H1 (cell line): ENCODE results near the gene DAB2IP. TPM values are rescaled to one million over a fixed set of nuclear protein-coding genes. Genes with fewer than 3 reads are reported as not detected.

Experiments used
- CTCF ChIA-PET: fragments of 300-600 bp; sonication (Branson Sonifier 250); formaldehyde crosslinking; loops from one replicate; lab custom pipeline; 2021; ENCODE audit not compliant: partially characterized antibody; lab: Charles Lee
- POLR2A ChIA-PET: fragments of 300-600 bp; sonication (Branson Sonifier 250); formaldehyde crosslinking; loops from one replicate; lab custom pipeline; 2021; ENCODE audit warnings: inconsistent platforms; ENCODE audit not compliant: partially characterized antibody; lab: Charles Lee
- DNase-seq, 2 experiments: peaks; one replicate each; pipeline versions ENCODE4 v3.0.0 to v3.0.0-alpha.2; 2010 to 2022; ENCODE audit warnings: low spot score in 2 of 2, low read depth in 1 of 2, mixed read lengths in 1 of 2
- FAIRE-seq: peaks from 2 replicates; lab custom pipeline; 2011; peaks lifted over from hg19 to GRCh38; lab: Jason Lieb, UNC
- H2AFZ ChIP-seq: 2 replicates; pipeline ENCODE4 v1.8.1; 2012; ENCODE audit warnings: low read length, inconsistent platforms
- H2AK5ac ChIP-seq: 2 replicates; pipeline ENCODE4 v1.6.1; 2013; ENCODE audit warnings: low read depth, low read length
- H2BK120ac ChIP-seq: replicated peaks from 2 replicates; pipeline ENCODE3; 2013; ENCODE audit warnings: low read depth, low read length, inconsistent platforms
- H2BK12ac ChIP-seq: 2 replicates; pipeline ENCODE4 v1.6.1; 2013; ENCODE audit warnings: low read depth, low read length
- H2BK15ac ChIP-seq: 2 replicates; pipeline ENCODE4 v1.6.1; 2013; ENCODE audit warnings: low read length
- H2BK20ac ChIP-seq: 2 replicates; pipeline ENCODE4 v1.6.1; 2013; ENCODE audit warnings: low read length
- H2BK5ac ChIP-seq: 2 replicates; pipeline ENCODE4 v1.6.1; 2013; ENCODE audit warnings: low read depth, low read length
- H3K14ac ChIP-seq: 2 replicates; pipeline ENCODE4 v1.6.1; 2013; ENCODE audit warnings: inconsistent platforms; ENCODE audit not compliant: insufficient read length
- H3K18ac ChIP-seq: 2 replicates; pipeline ENCODE4 v1.6.1; 2013; ENCODE audit warnings: low read length; ENCODE audit errors: extremely low read depth
- H3K23ac ChIP-seq: 2 replicates; pipeline ENCODE4 v1.6.1; 2013; ENCODE audit warnings: inconsistent platforms; ENCODE audit not compliant: insufficient read length
- H3K23me2 ChIP-seq: 2 replicates; pipeline ENCODE4 v1.6.1; 2013; ENCODE audit warnings: low read depth, low read length
- H3K27ac ChIP-seq: 2 replicates; pipeline ENCODE4 v1.6.1; 2011; ENCODE audit warnings: low read depth, low read length, inconsistent platforms
- H3K27me3 ChIP-seq, 4 experiments: replicated peaks in 1 of 4; 1 replicate in 1 of 4; 2 replicates in 3 of 4; pipeline versions ENCODE4 v1.6.1 to v1.8.1; 2011 to 2013; ENCODE audit warnings: low read length in 3 of 4, mild to moderate bottlenecking in 3 of 4, inconsistent platforms in 2 of 4, mixed read lengths in 2 of 4, moderate library complexity in 1 of 4; ENCODE audit not compliant: control insufficient read depth in 3 of 4, insufficient read depth in 3 of 4; ENCODE audit errors: extremely low read depth in 1 of 4
- H3K36me3 ChIP-seq, 4 experiments: 2 replicates each; pipeline versions ENCODE4 v1.6.1 to v1.8.1; 2011 to 2013; ENCODE audit warnings: mild to moderate bottlenecking in 4 of 4, low read length in 3 of 4, moderate library complexity in 2 of 4, control low read depth in 1 of 4, inconsistent platforms in 1 of 4; ENCODE audit not compliant: insufficient read depth in 4 of 4, control insufficient read depth in 2 of 4
- H3K4ac ChIP-seq: replicated peaks from 2 replicates; pipeline ENCODE3; 2013; ENCODE audit warnings: low read length, low read depth, mixed read lengths, inconsistent platforms; ENCODE audit not compliant: insufficient read length
- H3K4me1 ChIP-seq, 4 experiments: replicated peaks in 1 of 4; 1 replicate in 1 of 4; 2 replicates in 3 of 4; pipeline versions ENCODE4 v1.6.1 to v1.8.1; 2011 to 2013; ENCODE audit warnings: low read length in 3 of 4, inconsistent platforms in 2 of 4, mixed read lengths in 1 of 4; ENCODE audit not compliant: insufficient read depth in 4 of 4, control insufficient read depth in 3 of 4
- H3K4me2 ChIP-seq, 2 experiments: 2 replicates each; pipeline versions ENCODE4 v1.6.1 to v1.8.1; 2011 to 2013; ENCODE audit warnings: low read depth in 2 of 2, low read length in 2 of 2, control low read depth in 1 of 2, inconsistent platforms in 1 of 2, mild to moderate bottlenecking in 1 of 2; ENCODE audit not compliant: insufficient read depth in 1 of 2
- H3K4me3 ChIP-seq, 4 experiments: fragments of 200-600, 300-600 bp in 1 of 4; sonication (generic), shearing (Covaris generic), sonication (Bioruptor Twin) in 1 of 4; 2 replicates each; pipeline versions ENCODE4 v1.5.1 to v1.8.1; 2011 to 2016; ENCODE audit warnings: low read length in 4 of 4, low read depth in 3 of 4, control low read depth in 2 of 4, inconsistent platforms in 2 of 4, mild to moderate bottlenecking in 2 of 4, mixed read lengths in 1 of 4, moderate library complexity in 1 of 4; ENCODE audit not compliant: insufficient read depth in 2 of 4; ENCODE audit errors: extremely low read depth in 1 of 4
- H3K56ac ChIP-seq: replicated peaks from 2 replicates; pipeline ENCODE3; 2013; ENCODE audit warnings: low read depth, mild to moderate bottlenecking, mixed read lengths, low read length, inconsistent platforms; ENCODE audit not compliant: insufficient read length
- H3K79me1 ChIP-seq: 2 replicates; pipeline ENCODE4 v1.6.1; 2013; ENCODE audit warnings: low read depth, low read length, control low read depth
- H3K79me2 ChIP-seq, 2 experiments: 2 replicates each; pipeline versions ENCODE4 v1.6.1 to v1.8.1; 2012 to 2013; ENCODE audit warnings: low read length in 2 of 2, mild to moderate bottlenecking in 2 of 2, inconsistent platforms in 1 of 2; ENCODE audit not compliant: insufficient read depth in 2 of 2, control insufficient read depth in 1 of 2
- H3K9ac ChIP-seq, 4 experiments: replicated peaks in 1 of 4; 1 replicate in 1 of 4; 2 replicates in 3 of 4; pipeline versions ENCODE4 v1.6.1 to v1.8.1; 2011 to 2013; ENCODE audit warnings: low read depth in 3 of 4, low read length in 3 of 4, control low read depth in 2 of 4, mild to moderate bottlenecking in 2 of 4, moderate library complexity in 2 of 4, inconsistent platforms in 1 of 4; ENCODE audit errors: extremely low read depth in 1 of 4
- H3K9me3 ChIP-seq, 2 experiments: 2 replicates each; pipeline versions ENCODE4 v1.6.1 to v1.8.1; 2012 to 2013; ENCODE audit warnings: mild to moderate bottlenecking in 2 of 2, moderate library complexity in 2 of 2, control low read depth in 1 of 2, inconsistent platforms in 1 of 2, low read depth in 1 of 2, low read length in 1 of 2, mixed read lengths in 1 of 2; ENCODE audit not compliant: insufficient read depth in 2 of 2
- H4K20me1 ChIP-seq, 2 experiments: replicated peaks in 1 of 2; 2 replicates each; pipeline versions ENCODE3 to v1.8.1; 2011 to 2013; ENCODE audit warnings: inconsistent platforms in 2 of 2, low read length in 2 of 2, mild to moderate bottlenecking in 1 of 2; ENCODE audit not compliant: insufficient read depth in 2 of 2, control insufficient read depth in 1 of 2
- H4K5ac ChIP-seq: 2 replicates; pipeline ENCODE4 v1.6.1; 2013; ENCODE audit warnings: low read length, low read depth, mixed read lengths, inconsistent platforms; ENCODE audit not compliant: insufficient read length
- H4K8ac ChIP-seq: 2 replicates; pipeline ENCODE4 v1.8.0; 2013; ENCODE audit warnings: mild to moderate bottlenecking, moderate library complexity, low read length, inconsistent platforms; ENCODE audit not compliant: insufficient read depth; ENCODE audit errors: extremely low read depth
- H4K91ac ChIP-seq: replicated peaks from 2 replicates; pipeline ENCODE3; 2013; ENCODE audit warnings: low read length, mixed read lengths, inconsistent platforms; ENCODE audit not compliant: insufficient read length
- ASH2L ChIP-seq: fragments of 200-600, 300-600 bp; sonication (generic); IDR thresholded peaks from one replicate; pipeline ENCODE4 v1.7.1; 2017; ENCODE audit warnings: low read length
- CTBP2 ChIP-seq: IDR thresholded peaks from 2 replicates; pipeline ENCODE4 v1.7.0; 2011; ENCODE audit warnings: borderline replicate concordance, mild to moderate bottlenecking, moderate library complexity, mixed read lengths, low read length; ENCODE audit not compliant: insufficient read depth, insufficient read length
- EP300 ChIP-seq, 2 experiments: IDR thresholded peaks; 1 replicate in 1 of 2; 2 replicates in 1 of 2; pipeline ENCODE4 v1.6.1; 2011 to 2012; ENCODE audit warnings: low read depth in 2 of 2, low read length in 2 of 2, mild to moderate bottlenecking in 2 of 2, borderline replicate concordance in 1 of 2, inconsistent platforms in 1 of 2, moderate library complexity in 1 of 2
- GTF2F1 ChIP-seq: IDR thresholded peaks from 2 replicates; pipeline ENCODE4 v1.6.1; 2012; ENCODE audit warnings: low read depth, low read length, improper control_type of control experiment, borderline replicate concordance
- KDM1A ChIP-seq: fragments of 200-600, 300-600 bp; sonication (generic); IDR thresholded peaks from 2 replicates; pipeline ENCODE4 v1.7.1; 2016; ENCODE audit warnings: mild to moderate bottlenecking, low read length, borderline replicate concordance
- KDM4A ChIP-seq: IDR thresholded peaks from one replicate; pipeline ENCODE4 v1.7.1; 2012; ENCODE audit warnings: low read depth, mild to moderate bottlenecking, moderate library complexity, low read length, inconsistent platforms; ENCODE audit not compliant: severe bottlenecking
- POLR2AphosphoS5 ChIP-seq: IDR thresholded peaks from 2 replicates; pipeline ENCODE4 v1.6.1; 2011; ENCODE audit warnings: low read depth, low read length
- RAD21 ChIP-seq, 2 experiments: IDR thresholded peaks in 1 of 2; conservative IDR thresholded peaks in 1 of 2; 2 replicates each; pipeline ENCODE4 v1.6.1; 2011; ENCODE audit warnings: low read depth in 2 of 2, low read length in 2 of 2, improper control_type of control experiment in 1 of 2, inconsistent platforms in 1 of 2, mild to moderate bottlenecking in 1 of 2, moderate library complexity in 1 of 2
- RXRA ChIP-seq: IDR thresholded peaks from 2 replicates; pipeline ENCODE4 v1.6.1; 2011; ENCODE audit warnings: low read depth, mild to moderate bottlenecking, low read length, moderate library complexity; ENCODE audit not compliant: insufficient read depth
- SUZ12 ChIP-seq: fragments of 200-600 bp; sonication (generic); IDR thresholded peaks from 2 replicates; pipeline ENCODE4 v1.6.1; 2012; ENCODE audit warnings: mild to moderate bottlenecking, inconsistent platforms, low read length, moderate library complexity, mixed read lengths
- TAF1 ChIP-seq: IDR thresholded peaks from 2 replicates; pipeline ENCODE4 v1.6.1; 2011; ENCODE audit warnings: mild to moderate bottlenecking, low read depth, low read length
- TBP ChIP-seq: IDR thresholded peaks from 2 replicates; pipeline ENCODE4 v1.6.1; 2011; ENCODE audit warnings: low read depth, low read length, improper control_type of control experiment
- TEAD4 ChIP-seq: IDR thresholded peaks from 2 replicates; pipeline ENCODE4 v1.6.1; 2012; ENCODE audit warnings: low read depth, low read length, inconsistent platforms, mixed read lengths
- WGBS, 2 experiments: shearing (Covaris generic) in 1 of 2; methylation state at CpG; one replicate each; pipeline versions ENCODE4 v1.1.6 to v1.1.7; 2013 to 2015; ENCODE audit warnings: low lambda C conversion rate in 2 of 2, mixed read lengths in 2 of 2, inconsistent platforms in 1 of 2, low coverage in 1 of 2, missing lambda C conversion rate in 1 of 2; ENCODE audit not compliant: insufficient replicate concordance in 2 of 2, insufficient coverage in 1 of 2, insufficient read length in 1 of 2; ENCODE audit errors: extremely low coverage in 1 of 2, missing lambda C conversion rate in 1 of 2; 5-methylcytosine and 5-hydroxymethylcytosine counted together
- polyA plus RNA-seq, 7 experiments: library from polyadenylated mRNA; depleted of rRNA in 3 of 7; stranded (reverse) in 5 of 7; unstranded in 2 of 7; fragments of >200 nt in 5 of 7; fragments of 200-250 nt in 2 of 7; gene quantifications; 1 replicate in 5 of 7; 2 replicates in 1 of 7; 4 replicates in 1 of 7; pipeline versions ENCODE4 v1.2.1 to v1.2.3, GENCODE V29; 2011 to 2013; ENCODE audit warnings: missing spikeins in 2 of 7, mixed read lengths in 2 of 7
- total RNA-seq: library from RNA; stranded (reverse); fragmentation: NEBNext Ultra II Directional; extraction: Animal tissue kit (Norgen Biotek cat#: 25700); gene quantifications from 2 replicates; pipeline ENCODE4 v1.2.1, GENCODE V29; 2021
- TF ChIP-seq, protein P1 (sequence below): IDR thresholded peaks from 2 replicates; pipeline ENCODE4 v1.6.1; 2012; ENCODE audit warnings: inconsistent platforms

Gene DAB2IP
- total and polyA plus RNA-seq, 2 of the 8 experiments (the other 6 are each of a cell fraction or from before 2014, with no cell fraction given) = 19.7 to 39.5 TPM

DNA sequence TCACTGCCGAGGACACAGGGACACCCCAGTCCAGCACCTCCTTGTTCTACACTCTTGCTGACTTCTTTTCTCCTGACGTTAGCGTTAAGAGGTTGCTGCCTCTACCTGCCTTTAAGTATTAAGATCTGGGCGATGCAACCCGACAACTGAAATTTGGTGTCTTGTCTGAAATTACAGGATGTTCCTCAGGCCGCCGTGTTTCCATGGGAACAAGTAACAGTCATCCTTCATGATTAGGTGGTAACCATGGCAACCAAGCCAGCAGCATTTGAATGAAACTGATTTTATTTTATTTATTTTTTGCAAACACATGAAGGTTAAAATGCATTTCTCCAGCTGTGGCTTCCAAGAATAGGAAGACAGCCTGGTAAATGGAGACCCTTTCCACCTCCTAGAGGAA lies 20.8 kb downstream of the DAB2IP start:
- Histone ChIP-seq H2BK12ac (no peak overlapping the region), H3K4me3 (no peak overlapping the region), H3K79me1 (peaks cover 9% of the 10 kb centered on the region), H3K27ac (no peak overlapping the region), H2BK20ac (no peak overlapping the region), H3K79me2 (peaks cover 0 to 12% of the 10 kb centered on the region in 2 experiments; a peak in 1 of 4 replicates), H2AFZ (no peak overlapping the region), H2AK5ac (no peak overlapping the region), H3K23ac (no peak overlapping the region), H3K9me3 (no peaks in the 10 kb centered on the region), H2BK5ac (no peak overlapping the region), H3K56ac (no peak overlapping the region), H2BK120ac (no peak overlapping the region), H3K4ac (no peak overlapping the region), H3K9ac (no peak overlapping the region), H4K5ac (no peak overlapping the region), H3K14ac (no peak overlapping the region), H4K8ac (no peak overlapping the region), H3K23me2 (no peaks in the 10 kb centered on the region), H3K18ac (no peak overlapping the region), H3K4me2 (no peak overlapping the region), H3K27me3 (no peaks in the 10 kb centered on the region), H4K91ac (no peak overlapping the region), H4K20me1 (peaks cover 15 to 35% of the 10 kb centered on the region in 2 experiments), H2BK15ac (no peak overlapping the region), H3K36me3 (no peaks in the 10 kb centered on the region), H3K4me1 (peaks cover 3 to 11% (median 8%) of the 10 kb centered on the region in 4 experiments)
- WGBS, 2 experiments = 91% methylated on average over 7 of the region's 7 CpGs; no CpG with 5 or more reads in 1 of the 2 experiments
- DNase-seq = no peak
- CTCF ChIA-PET = interaction anchor here (0.5 to 34.8 kb wide), 4 partner anchors 19 to 334 kb away, joined by 3 to 670 read pairs (median 118); no protein-coding TSS in a partner anchor
- FAIRE-seq = no peak
- POLR2A ChIA-PET = no interaction called here
- TF ChIP-seq KDM4A = no peak
- TF ChIP-seq EP300 (IDR thresholded peaks at IDR 0.05; ENCODE audit: borderline replicate concordance in 1 of 2, low read depth in 2 of 2, low read length in 2 of 2) = no peak
- no peak for TF ChIP-seq RXRA
- TF ChIP-seq RAD21 (IDR thresholded peaks at IDR 0.05 in 1 of 2, conservative IDR thresholded peaks at IDR 0.05 in 1 of 2; ENCODE audit: low read depth in 2 of 2, low read length in 2 of 2) = no peak
- no peak for TF ChIP-seq CTBP2
- TF ChIP-seq POLR2AphosphoS5 = no peak
- no peak for TF ChIP-seq ASH2L
- TF ChIP-seq GTF2F1 = no peak
- TF ChIP-seq, protein P1, sequence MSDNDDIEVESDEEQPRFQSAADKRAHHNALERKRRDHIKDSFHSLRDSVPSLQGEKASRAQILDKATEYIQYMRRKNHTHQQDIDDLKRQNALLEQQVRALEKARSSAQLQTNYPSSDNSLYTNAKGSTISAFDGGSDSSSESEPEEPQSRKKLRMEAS = no peak
- TF ChIP-seq TAF1 = no peak
- no peak for TF ChIP-seq TBP
- TF ChIP-seq SUZ12 = no peak
- no peak for TF ChIP-seq KDM1A
- TF ChIP-seq TEAD4 = no peak
